Urothelium cell line (cell line): ENCODE measurements around the gene DIP2B.

Experiments
- DNase-seq: peaks from one replicate; pipeline ENCODE4 v3.0.0; 2011; ENCODE audit warnings: low spot score, mixed read lengths
- FAIRE-seq: peaks from 2 replicates; lab custom pipeline; 2011; peaks lifted over from hg19 to GRCh38; lab: Jason Lieb, UNC

DIP2B gene

DNA sequence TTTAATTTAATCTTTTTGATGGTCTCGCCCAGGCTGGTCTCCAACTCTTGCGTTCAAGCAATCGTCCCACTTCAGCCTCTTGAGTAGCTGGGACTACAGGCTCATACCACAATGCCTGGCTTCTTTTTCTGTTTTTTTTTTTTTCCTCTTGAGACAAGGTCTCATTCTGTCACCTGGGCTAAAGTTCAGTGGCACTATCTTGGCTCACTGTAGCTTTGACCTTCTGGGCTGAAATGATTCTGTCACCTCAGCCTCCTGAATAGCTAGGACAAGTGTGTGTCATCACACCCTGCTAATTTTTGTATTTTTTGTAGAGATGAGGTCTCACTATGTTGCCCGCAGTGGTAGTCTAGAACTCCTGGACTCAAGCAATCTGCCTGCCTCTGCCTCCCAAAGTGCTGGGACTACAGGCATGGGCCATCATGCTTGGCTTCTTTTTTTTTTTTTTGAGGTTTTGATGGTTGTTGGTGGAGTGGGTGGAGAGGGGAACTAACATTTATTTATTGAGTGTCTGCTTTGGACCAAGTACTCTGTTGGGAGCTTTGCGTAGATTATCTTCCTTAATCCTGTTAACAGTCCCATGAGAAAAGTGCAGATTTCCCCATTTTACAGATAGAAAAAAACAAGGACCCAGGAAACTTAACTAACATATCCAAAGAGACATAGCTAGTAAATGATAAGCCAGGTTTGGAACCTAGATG is 102.0 kb downstream of the DIP2B start:
- FAIRE-seq = no peak
- DNase-seq = no peak

DNA sequence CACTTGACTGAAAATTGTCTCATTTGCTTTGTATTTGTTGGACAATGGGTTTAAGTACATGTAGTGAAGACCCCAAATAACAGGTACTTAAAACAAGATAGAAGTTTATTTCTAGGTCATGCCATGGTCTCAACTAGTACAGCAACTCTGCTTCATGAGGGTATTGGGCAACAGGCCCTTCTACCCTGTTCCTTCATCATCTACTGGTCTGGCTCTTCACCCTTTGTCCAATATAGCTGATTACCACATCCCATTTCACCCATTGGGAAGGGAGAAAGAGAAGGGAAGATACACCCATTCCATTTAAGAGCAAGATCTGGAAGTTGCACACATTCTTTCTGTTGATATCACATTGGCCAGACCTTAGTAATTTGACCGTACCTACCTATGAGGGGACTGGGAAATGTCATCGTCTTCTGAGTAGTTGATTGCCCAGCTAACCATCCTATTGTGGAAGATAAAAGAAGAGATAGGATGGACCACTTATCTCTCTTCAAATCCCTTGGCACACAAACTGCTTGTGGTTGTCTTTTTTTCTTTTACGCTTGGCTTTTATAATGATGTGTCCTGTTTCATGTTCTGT is 104.6 kb downstream of the DIP2B start:
- FAIRE-seq = no peak
- no peak for DNase-seq

DNA sequence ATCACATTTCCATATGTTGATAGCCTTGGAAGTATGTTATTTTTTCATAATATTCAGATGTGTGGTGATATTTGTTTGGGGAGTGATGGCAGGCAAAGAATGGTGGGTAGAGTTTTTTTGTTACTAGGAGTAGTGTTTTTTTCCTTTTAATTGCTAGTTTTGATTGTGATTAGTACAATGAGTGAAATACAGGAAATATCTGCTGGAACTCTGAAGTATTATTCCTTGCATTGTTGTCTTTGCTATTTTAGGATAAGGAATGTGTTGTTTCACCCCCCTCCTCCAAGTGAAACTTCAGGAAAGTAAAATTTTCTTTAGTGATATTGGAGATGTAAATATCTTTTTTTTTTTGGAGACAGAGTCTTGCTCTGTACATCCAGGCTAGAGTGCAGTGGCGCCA is 105.4 kb downstream of the DIP2B start:
- no peak for DNase-seq
- no peak for FAIRE-seq

DNA sequence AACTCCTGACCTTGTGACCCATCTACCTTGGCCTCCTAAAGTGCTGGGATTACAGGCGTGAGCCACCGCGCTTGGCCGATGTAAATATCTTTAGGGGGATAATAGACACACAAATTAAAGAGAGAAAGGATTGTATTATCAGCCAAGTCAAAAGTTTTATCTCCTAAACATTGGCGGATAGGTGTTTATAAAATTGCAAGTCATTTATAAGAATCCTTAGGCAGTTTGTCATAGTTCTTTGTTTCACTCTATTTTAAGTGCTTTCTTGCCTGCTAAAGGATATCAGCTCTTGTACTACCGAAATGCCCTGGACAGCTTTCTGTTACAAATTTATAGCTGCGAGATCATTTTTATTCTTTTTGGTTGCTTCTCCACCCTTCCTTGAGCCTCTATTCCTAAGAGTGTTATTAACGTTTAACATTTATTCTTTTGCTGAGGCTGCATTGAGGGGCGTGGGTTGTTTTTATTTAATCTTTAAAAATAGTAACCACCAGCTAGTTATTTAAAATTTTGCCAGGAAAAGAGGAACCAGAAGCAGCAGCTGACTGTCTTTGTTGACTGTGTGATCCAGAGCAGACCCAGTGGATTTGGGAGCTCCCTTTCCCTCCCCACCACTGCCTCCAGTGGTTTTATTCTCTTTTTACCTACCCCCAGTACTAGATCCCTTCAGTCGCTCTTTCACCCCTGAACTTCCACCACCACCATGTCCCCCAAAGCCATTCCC is 106.4 kb downstream of the DIP2B start:
- FAIRE-seq (no peak), DNase-seq (no peak)

DNA sequence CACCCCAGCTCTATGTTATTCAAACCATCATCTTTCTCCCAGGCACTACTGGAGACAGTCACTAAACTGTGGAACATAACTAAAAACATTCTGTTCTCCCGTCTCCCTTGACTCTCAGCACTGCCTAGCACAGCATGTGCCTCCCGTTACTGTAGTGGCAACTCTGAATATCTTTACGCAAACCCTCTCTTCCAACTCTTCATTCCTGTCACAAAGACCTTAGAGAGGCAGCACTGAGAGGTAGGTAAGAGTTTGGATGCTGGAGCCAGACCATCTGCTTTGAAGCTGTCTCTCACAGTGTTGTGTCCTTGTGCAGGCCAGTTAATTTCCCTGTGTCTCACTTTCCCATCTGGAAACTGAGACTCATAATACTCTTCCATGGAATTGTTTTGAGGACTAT is 108.1 kb downstream of the DIP2B start:
- no peak for FAIRE-seq

DNA sequence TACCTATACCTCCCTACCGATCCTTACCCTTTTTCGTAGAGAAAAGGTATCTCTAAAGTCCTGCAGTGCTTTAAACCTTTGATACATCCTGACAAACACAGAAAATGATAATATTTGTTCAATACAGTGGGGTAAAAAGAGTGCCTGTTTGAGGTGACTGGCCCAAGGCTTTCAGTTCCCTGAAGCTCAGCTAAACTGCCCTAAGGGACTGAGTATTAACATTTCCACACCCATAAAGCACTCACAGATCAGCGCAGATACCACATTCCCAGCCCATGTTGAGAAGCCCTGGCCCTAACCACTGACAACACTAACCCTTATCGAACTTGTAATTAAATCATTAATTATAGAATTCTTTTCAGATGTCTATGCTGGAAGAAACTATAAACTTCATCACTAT is 108.7 kb downstream of the DIP2B start:
- no peak for DNase-seq
- FAIRE-seq = no peak

More for the DNA sequence above, 108.1 kb downstream of the DIP2B start:
- DNase-seq = no peak

DNA sequence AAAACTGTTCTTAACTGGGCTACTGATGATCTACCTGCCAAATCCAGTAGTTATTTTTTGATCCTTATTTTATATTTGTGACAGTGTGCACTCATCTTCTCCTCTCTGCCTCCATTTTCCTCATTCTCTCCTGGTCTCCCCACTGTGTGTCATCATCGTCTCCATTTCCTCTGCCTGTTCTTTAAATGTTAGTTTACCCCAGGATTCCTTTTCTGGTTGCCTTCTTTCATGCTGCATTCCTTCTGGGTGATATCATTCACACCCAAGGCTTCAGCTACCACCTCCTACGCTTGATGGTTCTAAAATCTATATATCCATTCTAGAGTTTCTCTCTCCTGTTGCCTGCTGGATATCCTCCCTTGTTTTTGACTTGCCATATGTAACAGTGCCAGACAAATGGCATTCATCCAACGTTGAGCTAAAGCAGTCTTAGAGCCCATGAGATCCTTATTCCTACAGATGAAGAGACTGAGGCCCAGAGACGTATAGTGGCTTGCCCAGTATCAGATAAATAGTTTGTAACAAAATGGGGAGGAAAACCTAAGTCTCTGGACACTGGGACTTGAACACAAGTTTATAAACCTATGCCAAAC is 109.5 kb downstream of the DIP2B start:
- DNase-seq = peak; percentile 69
- no peak for FAIRE-seq

DNA sequence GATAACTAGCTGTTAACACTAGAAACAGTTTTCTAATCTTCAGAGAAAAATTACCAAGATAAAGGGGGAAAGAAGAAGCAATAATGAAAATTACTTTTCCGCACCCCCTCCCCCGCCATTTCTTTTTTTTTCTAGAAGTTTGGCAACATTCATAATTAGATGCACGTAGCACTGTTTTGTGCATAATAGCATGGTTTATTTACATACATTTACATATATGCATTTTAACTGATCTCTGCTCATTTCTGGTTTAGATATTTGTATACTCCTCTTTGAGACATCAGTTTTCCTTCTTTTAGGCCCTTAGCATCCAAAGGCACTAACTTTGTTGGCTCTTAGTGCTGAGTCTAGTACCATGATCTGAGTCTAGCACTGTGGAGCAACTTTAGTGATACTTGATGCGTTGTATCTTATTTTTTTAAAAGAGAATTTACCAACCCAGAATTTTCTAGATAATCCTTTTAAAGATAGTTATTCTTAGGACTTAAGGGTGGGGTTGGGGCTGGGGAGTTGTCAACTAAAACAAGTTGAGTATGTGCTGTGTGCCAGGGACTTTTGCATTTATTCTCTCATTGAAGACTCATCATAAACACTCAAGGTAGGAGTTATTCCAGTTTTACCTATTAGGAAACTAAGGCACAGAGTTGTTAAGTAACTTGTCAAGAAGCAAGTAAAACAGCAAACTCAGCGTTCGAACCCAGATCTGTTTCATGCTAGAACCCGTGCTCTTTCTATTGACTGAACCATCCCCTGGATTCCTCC is 110.5 kb downstream of the DIP2B start:
- no peak for FAIRE-seq
- no peak for DNase-seq

DNA sequence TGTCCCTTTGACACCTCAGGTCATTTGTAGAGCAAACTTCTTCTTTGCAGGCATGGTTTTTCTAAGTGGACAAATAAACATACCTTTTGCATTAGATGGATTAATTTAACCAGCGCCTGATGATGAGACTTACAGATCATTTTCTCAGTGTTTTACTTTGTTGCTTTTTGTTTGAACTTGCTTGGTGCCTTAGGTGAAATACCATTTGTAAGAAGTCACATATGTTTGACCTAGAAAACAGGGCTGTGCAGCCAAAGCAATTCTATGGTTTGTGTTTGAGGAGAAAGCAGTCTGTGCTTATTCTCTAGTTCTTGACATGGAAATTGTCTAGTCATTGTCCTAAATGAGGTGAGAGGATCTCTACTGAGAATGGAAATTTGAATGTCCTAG is 111.1 kb downstream of the DIP2B start:
- no peak for DNase-seq
- no peak for FAIRE-seq

DNA sequence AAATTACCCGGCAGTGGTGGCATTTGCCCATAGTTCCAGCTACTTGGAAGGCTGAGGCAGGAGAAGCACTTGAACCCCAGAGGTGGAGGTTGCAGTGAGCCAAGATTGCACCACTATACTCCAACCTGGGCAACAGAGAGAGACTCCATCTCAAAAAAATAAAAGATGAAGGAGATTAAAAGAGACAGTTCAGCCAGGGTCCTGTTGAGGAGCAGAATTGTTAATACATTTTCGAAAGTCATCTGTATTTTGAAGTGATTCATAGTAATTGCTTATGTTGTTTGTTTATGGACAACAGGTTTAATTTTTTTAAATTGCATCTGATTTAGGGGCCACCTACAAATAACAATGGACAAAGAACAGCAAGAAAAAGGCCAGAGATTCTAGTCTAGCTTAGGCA is 112.9 kb downstream of the DIP2B start:
- DNase-seq = no peak
- FAIRE-seq = no peak

DNA sequence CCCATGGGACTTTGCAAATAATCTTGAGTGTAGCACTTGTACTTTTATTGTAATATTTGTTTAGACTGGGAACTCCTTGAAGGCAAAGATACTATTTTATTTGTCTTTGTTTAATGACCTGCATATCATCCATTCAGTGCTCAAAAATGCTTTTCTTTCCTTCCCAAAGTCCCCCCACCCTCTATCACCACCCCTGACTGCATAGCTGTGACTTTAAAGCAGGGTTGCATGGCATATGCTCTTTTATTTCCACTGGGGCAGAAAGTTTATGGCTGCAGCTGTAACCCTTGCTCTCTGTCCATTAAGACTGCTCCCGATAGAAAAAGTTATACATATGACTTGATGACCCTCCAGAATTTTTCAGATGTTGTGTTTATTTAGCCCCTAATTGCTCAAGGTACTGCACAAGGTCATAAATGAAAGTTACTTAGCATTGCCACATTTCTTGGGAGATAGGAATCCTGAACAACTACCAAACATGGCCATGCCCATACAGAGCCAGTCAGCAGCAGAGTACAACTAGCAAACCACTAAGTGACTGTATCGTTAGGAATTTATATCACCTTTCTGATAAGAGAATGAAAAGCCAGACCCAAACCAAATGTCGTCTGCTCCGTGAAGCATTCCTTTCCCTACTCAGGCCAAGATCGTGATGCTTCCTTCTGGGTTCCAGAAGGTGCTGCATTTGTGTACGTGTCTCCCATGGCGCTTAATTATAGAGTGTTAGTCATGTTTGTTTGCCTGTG is 114.3 kb downstream of the DIP2B start:
- DNase-seq = peak; percentile 64
- FAIRE-seq = no peak

DNA sequence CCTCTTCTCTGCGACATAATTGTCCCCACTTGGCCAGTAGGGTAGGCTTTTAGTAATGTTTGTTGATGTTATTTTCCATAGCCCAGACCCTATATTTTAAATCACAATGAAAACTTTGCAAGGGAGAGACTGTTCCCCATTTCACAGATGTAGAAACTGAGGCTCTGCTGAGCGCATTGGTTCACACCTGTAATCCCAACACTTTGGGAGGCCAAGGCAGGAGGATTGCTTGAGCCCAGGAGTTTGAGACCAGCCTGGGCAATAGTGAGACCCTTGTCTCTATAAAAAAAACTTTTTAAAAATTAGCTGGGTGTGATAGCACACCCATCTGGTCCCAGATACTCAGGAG is 114.8 kb downstream of the DIP2B start:
- DNase-seq = no peak
- FAIRE-seq = no peak

DNA sequence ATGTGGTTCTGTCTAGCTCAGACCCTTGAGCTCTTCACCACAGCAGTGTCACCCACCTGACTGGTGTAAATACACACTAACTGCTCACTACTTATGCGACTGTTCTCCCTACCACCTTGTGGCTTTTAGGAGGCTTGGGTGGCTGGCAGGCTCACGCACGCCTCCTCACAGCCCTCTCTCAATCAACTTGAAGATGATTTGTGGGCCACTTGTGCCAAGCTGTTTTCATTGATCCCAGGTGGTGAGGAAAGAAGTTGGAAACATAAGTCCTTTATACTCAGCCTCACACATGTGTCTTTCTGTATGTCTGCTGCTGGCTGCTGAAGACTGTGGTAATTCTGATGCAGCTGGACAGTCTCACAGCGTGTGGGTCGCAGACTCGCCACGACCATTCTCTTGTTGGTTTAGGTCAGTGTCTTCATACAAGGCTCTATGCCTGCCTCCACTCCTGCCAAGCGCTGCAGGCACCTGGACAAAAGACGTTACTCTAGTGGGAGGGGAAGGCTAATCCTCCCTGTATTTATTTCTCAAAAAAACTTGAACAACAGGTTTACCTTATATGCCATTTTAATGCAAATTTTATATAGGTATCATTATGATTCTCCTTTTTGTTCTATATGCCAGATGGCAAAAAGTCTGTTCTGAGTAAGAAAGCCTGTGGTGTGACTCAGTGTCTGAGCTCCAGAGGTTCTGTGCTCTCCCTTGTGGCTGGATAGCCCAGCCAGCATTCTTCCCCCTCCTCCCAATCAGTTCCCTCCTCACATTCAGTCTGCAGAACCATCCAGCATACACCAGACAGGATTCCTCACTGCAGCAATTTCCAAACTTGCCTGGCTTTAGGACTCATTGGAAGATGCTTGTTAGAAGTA is 115.6 kb downstream of the DIP2B start:
- peak; percentile 86 for DNase-seq
- FAIRE-seq = peak; percentile 5

DNA sequence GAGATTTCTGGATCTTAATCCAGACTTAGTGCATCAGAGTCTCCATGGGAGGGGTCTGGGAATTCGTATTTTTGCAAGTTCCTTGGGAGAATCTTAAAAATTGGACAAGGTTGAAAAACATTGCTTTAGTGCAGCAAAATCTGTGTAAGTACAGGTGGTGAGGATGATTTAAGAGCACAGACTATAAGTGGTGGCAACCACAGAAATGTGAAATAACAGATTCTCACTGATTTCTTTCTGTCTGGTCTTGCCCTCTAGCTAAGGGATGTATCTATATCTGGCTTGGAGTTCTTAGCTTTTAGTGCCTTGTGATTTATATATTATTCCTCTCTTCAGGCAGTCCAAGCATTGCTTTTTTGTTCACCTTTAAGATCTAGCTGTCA is 116.2 kb downstream of the DIP2B start:
- DNase-seq (no peak), FAIRE-seq (no peak)

DNA sequence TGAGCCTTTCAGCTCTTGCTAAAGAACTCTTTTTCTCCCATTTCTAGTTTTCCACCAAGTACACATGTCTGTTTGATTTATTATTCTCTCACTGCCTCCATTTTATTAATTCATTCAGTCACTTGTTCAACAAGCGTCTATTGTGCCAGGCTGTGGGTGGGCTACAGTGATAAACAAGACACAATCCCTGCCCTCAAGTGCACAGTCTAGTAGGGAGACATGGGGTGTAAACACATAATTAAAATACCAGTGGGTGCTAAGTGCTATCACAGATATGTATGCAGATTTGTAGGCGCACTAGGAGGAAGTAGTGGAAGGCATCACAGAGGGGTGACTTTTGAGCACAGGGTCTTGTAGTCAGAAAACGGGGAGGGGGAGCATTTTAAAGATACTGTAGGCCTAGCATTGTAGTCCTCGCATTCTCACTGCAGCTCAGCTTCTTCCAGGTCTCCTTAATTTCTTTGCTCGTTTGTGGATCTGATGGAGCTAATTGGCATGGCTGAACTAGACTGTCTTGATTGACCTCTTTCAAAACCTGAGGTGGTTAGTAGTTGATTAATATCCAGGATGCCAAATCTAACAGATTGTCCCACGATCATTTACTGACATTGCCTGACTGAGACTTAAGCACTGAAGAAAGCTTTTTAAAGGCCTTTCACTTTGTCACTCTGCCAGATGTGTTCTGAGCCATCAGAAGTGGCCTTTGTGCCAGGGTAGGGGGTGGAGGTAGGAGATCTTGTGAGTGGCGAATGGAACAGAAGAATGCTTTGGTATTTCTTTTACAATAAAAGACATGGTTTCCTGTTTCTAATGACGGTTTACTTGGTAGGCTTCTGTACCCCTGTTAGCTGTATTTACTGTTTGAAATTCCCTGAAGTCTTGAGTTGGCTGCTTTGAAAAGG is 116.9 kb downstream of the DIP2B start:
- no peak for FAIRE-seq
- no peak for DNase-seq

DNA sequence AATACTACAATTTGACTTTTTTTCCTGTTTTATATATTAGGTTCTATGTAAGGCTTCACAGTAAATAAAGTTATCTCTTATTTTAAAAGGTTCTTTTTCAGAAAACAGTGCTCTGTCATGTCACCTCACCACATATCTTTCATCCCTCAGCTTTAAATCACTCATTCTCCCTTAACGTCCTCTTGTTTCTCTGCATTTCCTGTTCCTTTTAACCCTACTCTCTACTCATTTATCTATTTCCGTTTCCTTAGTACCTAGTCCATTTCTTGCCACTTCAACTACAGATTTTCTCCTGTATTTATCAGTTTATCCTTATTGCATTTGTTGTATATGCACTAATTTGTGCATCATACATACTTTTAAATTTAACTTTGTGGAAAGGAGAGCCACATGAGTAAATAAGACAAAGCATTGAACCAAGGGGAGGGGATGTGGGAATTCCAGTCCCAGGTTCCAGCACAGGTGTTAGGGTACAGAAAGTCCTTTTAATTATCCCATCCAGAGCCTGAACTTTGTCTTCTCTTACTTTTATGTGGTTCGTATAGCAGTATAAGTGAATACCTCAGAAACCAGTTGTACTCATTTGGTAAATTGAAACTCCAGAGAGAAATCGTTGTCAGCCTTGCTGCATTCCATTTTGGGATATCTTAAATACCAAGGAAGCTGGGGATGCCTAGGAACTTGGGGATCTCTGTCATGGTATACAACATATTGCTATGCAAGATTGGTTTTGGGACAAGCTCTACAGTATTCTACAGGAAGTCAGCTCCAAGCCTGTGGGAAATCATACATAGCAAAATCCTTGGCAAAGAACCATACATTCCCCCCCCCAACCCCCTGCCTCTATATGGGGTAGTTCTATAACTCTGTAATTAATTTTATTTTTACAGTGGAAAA is 120.5 kb downstream of the DIP2B start:
- FAIRE-seq = no peak
- DNase-seq = no peak

DNA sequence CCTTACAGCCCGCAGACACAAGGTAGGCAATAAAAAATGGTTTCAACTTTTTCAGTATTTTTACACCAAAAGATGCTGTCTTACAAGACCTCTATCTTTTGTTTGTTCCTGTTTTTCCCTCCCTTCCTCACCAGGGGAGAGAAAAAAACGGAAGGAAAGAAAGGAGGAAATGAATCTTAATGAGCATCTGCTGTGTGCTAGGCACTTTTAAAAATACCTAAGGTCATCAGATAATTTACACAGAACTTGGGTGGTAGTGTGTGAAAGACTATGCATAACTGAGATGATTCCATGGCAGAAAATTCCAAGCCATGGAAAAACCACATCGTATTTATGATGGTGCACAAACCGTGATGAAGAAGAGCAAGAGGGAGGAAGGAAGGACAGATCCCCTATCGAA is 121.2 kb downstream of the DIP2B start:
- FAIRE-seq = no peak
- no peak for DNase-seq

DNA sequence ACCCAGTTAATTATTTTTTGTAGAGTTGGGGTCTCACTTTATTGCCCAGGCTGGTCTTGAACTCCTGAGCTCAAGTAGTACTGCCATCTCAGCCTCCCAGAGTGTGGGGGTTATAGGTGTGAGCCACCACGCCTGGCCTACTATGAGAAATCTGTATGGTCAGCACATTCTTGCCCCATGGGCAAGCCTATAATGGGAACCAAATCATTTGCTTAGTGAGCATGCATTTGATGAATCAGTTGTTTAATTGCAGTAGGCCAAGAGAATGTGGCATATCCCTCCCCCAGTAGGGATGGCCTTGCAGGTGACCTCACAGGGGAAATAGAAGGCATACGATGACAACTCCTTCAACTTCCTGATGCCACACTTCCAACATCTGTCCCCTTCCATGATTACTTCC is 122.7 kb downstream of the DIP2B start:
- DNase-seq (no peak), FAIRE-seq (no peak)
